ENCODE measurements around the gene EDEM1.
"Not testable (repeated sequence)": the region's sequence is repeated elsewhere in the genome, so short reads cannot be mapped to it uniquely, and the experiment has no call there.

The EDEM1 gene

DNA sequence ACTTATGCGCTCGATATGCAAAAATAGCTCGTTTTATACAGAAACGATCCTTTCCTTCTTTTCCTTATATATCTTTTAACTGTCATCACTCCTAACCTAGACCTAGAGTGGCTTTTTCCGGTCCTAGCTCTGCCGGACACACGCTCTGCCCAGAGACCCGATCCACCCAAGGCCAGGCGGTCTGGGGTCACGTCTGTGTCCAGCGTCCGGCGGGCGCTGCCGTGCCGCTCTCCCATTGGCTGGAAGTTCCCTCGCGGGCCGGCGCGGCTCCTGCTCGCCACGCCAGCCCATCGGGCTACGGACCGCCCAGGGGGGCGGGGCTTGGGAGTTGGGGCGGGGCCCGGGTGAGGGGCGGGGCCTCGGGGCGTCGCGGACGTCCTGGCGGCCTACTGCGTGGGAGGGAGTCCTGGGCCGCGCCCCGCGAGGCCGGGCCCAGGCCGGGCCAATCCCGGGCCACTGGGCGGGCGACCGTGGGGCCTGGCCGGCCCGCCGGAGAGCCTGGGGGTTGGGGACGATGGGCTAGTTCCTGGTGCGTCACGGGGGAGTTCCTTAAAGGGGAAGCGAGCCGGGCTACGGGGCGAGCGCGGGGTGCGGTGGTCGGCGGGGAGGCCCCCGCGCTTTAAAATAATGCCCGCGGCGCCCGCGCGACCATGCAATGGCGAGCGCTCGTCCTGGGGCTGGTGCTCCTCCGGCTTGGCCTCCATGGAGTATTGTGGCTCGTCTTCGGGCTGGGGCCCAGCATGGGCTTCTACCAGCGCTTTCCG, at the start of gene EDEM1:
TSS of gene EDEM1 (plus strand) at position 552 of the 764 bp plus-strand sequence. CDS start at position 651, 99 bp downstream.
- Histone ChIP-seq H3K4me3 (ENCODE audit: low read depth in 1 of 2, low read length in 2 of 2) (peak within 1 kb of the TSS; percentile 88 to 96), H3K4me1 (ENCODE audit: insufficient read depth, low read length) (peaks cover 18% of the 10 kb centered on the region), H3K36me3 (ENCODE audit: insufficient read depth, low read length) (no peaks in the 10 kb centered on the region), H3K9ac (ENCODE audit: low read length) (peak within 1 kb of the TSS; percentile 50), H3K27me3 (ENCODE audit: control insufficient read depth in 1 of 2, insufficient read depth in 2 of 2, low read length in 2 of 2) (no peaks in the 10 kb centered on the region), H3K9me3 (ENCODE audit: low read length) (no peaks in the 10 kb centered on the region), H3K27ac (ENCODE audit: low read depth, low read length) (peak within 1 kb of the TSS; percentile 98)

DNA sequence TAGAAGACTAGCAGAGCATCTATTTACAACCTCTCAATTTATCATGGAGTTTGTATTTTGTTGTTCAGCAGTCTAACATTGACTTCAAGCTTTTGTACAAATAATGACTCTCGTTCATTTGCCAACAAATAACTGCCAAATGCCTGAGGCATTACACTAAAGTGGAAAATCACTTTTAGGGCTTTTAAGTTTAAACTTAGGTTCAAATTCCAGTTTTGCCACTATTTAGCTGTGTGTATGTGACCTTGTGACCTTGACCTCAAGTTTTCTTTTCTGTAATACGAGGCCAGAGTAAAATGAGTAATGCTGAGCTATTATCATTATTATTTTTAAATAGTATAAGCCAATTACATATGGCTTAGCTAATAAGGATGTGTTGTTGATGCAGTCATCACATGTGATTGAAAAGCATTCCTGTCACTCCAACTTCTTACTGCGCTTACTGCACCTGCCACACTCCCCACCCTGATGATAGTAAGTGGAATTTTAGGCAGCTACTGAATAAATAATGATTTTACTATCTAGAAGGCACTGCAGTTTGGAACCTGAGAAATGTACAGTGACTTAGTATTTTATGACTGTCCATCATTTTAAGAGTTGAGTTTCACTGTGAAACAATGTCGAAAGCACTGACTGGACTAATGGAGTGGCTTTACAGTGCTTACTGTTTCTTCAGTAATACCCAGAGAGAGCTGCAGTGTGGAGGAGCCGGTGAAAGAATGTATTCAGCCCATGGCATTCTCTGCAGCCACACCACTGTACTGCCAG, 49.1 kb upstream of the EDEM1 start:
- Histone ChIP-seq H3K9me3 (ENCODE audit: low read length) (no peaks in the 10 kb centered on the region), H3K9ac (ENCODE audit: low read length) (no peak overlapping the region), H3K36me3 (ENCODE audit: insufficient read depth, low read length) (peaks cover 5% of the 10 kb centered on the region), H3K4me1 (ENCODE audit: insufficient read depth, low read length) (peaks cover 64% of the 10 kb centered on the region), H3K4me3 (ENCODE audit: low read depth in 1 of 2, low read length in 2 of 2) (no peak overlapping the region), H3K27me3 (ENCODE audit: control insufficient read depth in 1 of 2, insufficient read depth in 2 of 2, low read length in 2 of 2) (no peaks in the 10 kb centered on the region), H3K27ac (ENCODE audit: low read depth, low read length) (no peak overlapping the region)

DNA sequence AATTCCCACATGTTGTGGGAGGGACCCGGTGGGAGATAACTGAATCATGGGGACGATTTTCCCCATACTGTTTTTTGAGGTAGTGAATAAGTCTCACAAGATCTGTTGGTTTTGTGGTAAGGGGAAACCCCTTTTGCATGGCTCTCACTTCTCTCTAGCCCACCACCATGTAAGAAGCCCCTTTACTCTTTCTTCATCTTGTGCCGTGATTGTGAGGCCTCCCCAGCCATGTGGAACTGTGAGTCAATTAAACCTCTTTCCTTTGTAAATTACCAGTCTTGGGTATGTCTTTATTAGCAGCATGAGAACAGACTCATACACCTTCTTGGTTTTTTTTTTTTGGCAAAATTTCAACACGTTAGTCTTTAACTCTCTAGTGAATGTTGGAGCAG, 47.3 kb upstream of the EDEM1 start:
- Histone ChIP-seq H3K9me3 (ENCODE audit: low read length) (no peaks in the 10 kb centered on the region), H3K4me1 (ENCODE audit: insufficient read depth, low read length) (peaks cover 49% of the 10 kb centered on the region)

DNA sequence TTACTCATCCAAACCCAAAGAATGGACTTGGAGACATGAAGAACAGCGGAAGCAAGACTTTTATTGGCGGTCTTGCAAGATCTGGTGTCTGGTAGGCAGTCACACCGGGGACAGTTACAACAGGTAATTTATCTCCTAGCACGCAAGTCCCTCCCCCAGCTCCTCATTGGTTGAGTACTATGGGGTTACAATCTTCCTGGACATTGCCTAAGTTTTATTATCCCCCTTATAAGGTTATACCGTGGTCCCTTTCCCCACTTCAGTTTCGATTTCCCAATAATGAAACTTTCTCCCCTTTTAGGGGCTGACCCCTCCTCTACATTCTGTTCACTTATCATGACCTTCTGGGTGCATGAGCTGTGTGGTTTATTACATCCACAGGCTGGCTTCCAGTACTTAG, 46.7 kb upstream of the EDEM1 start:
- Histone ChIP-seq H3K27ac (ENCODE audit: low read depth, low read length) (no peak overlapping the region), H3K27me3 (ENCODE audit: control insufficient read depth in 1 of 2, insufficient read depth in 2 of 2, low read length in 2 of 2) (no peaks in the 10 kb centered on the region), H3K9me3 (ENCODE audit: low read length) (no peaks in the 10 kb centered on the region), H3K36me3 (ENCODE audit: insufficient read depth, low read length) (peaks cover 5% of the 10 kb centered on the region), H3K4me3 (ENCODE audit: low read depth in 1 of 2, low read length in 2 of 2) (no peak overlapping the region), H3K9ac (ENCODE audit: low read length) (no peak overlapping the region), H3K4me1 (ENCODE audit: insufficient read depth, low read length) (peaks cover 49% of the 10 kb centered on the region)

More for the DNA sequence above, 47.3 kb upstream of the EDEM1 start:
- no peak overlapping the region for H3K27ac ChIP-seq (ENCODE audit: low read depth, low read length)
- H3K27me3 ChIP-seq (ENCODE audit: control insufficient read depth in 1 of 2, insufficient read depth in 2 of 2, low read length in 2 of 2), result no peaks in the 10 kb centered on the region
- H3K36me3 ChIP-seq (ENCODE audit: insufficient read depth, low read length), result peaks cover 5% of the 10 kb centered on the region
- no peak overlapping the region for H3K4me3 ChIP-seq (ENCODE audit: low read depth in 1 of 2, low read length in 2 of 2)
- H3K9ac ChIP-seq (ENCODE audit: low read length), result no peak overlapping the region

DNA sequence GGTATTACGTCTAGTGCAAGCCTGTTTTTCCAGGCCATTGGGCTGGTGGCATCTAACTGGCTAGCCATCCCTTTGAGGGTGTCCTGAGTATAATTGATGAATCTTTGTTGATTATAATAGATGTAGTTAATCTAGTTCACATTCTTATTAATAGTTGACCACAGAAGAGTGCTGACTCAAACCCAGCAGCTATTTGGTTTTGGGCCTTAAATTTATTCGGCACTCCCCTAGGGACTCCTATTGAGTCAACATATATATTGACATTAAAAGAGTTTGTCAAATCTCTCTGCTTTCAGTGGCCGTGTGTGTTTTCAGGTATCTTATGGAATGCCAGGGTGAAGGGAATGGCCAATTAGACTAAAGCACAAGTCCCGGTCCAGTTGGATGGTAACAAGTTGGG, 45.7 kb upstream of the EDEM1 start:
- Histone ChIP-seq H3K4me3 (ENCODE audit: low read depth in 1 of 2, low read length in 2 of 2) (no peak overlapping the region), H3K27me3 (ENCODE audit: control insufficient read depth in 1 of 2, insufficient read depth in 2 of 2, low read length in 2 of 2) (no peaks in the 10 kb centered on the region), H3K9me3 (ENCODE audit: low read length) (no peaks in the 10 kb centered on the region), H3K4me1 (ENCODE audit: insufficient read depth, low read length) (peaks cover 43% of the 10 kb centered on the region), H3K27ac (ENCODE audit: low read depth, low read length) (no peak overlapping the region), H3K36me3 (ENCODE audit: insufficient read depth, low read length) (peaks cover 5% of the 10 kb centered on the region), H3K9ac (ENCODE audit: low read length) (no peak overlapping the region)

DNA sequence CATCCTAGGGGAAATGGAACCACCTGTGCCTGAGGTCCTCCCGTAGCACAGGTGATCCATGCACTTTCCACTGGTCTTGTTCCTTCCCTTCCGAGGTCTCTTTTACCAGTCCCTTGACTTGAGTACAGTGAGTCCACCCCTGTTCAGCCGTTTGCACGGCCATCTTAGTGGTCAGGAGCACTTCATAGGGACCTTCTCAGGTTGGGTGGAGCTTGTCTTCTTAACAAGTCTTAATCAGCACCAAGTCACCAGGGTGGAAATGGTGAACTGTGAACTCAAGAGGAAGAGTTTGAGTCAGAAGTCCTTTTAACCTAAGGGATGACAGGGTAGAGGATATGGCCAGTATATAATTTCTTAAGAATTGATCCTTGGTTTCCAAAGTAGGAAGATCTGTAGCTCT, 44.0 kb upstream of the EDEM1 start:
- no peak overlapping the region for H3K4me3 ChIP-seq (ENCODE audit: low read depth in 1 of 2, low read length in 2 of 2)
- H3K9me3 ChIP-seq (ENCODE audit: low read length), result no peaks in the 10 kb centered on the region
- no peaks in the 10 kb centered on the region for H3K27me3 ChIP-seq (ENCODE audit: control insufficient read depth in 1 of 2, insufficient read depth in 2 of 2, low read length in 2 of 2)
- no peak overlapping the region for H3K27ac ChIP-seq (ENCODE audit: low read depth, low read length)
- peaks cover 5% of the 10 kb centered on the region for H3K36me3 ChIP-seq (ENCODE audit: insufficient read depth, low read length)
- peaks cover 29% of the 10 kb centered on the region for H3K4me1 ChIP-seq (ENCODE audit: insufficient read depth, low read length)
- H3K9ac ChIP-seq (ENCODE audit: low read length), result no peak overlapping the region

DNA sequence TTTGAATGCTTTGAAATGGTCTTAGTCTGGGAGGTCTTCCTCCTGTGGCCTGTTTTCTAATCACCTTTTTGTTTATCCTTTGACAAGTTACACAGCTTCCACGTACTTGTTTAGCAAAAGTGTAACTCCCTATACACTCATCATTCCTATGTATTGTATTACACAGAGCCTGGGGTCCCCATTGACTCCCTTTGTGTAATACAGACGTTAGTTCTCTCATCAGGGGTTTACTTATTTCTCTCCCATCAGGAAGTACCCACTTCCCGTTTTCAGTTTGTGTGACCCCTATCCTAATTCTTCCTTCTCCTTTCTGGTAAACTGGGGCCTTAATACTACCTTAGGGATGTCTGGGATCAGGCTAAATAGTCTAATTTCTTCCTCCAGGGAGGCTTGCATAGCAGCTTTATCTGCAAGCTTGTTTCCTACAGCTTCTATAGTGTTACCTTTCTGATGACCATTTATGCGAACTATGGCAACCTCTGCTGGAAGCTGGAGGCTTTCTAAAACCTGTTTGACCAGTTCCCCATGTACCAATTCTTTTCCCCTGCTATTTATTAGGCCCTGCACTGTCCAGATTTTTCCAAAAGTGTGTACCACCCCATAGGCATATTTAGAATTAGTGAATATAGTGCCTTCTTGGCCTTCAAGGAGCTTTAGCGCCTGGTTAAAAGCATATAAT, 43.1 kb upstream of the EDEM1 start:
- Histone ChIP-seq H3K4me1 (ENCODE audit: insufficient read depth, low read length) (peaks cover 20% of the 10 kb centered on the region), H3K36me3 (ENCODE audit: insufficient read depth, low read length) (peaks cover 5% of the 10 kb centered on the region), H3K9me3 (ENCODE audit: low read length) (no peaks in the 10 kb centered on the region), H3K4me3 (ENCODE audit: low read depth in 1 of 2, low read length in 2 of 2) (no peak overlapping the region), H3K27ac (ENCODE audit: low read depth, low read length) (no peak overlapping the region), H3K9ac (ENCODE audit: low read length) (no peak overlapping the region), H3K27me3 (ENCODE audit: control insufficient read depth in 1 of 2, insufficient read depth in 2 of 2, low read length in 2 of 2) (no peaks in the 10 kb centered on the region)

DNA sequence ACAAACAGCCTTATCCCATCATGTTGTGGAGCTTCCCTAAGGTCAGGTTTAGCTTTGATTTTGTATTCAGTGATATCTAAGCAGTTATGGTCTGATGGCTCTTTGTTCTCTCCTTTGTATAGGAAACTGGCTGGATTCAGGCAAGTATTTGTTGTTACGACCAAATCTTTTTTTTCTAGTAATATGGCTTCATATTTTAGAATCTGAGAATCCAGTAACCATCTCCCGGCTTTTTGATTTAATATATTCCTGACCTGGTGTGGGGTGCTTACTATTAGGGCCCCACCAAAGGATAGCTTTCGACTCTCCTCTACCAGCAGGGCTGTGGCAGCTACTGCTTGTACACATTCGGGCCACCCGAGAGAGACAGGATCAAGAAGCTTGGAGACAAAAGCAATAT, 42.4 kb upstream of the EDEM1 start:
- H3K4me3 ChIP-seq (ENCODE audit: low read depth in 1 of 2, low read length in 2 of 2), result no peak overlapping the region
- peaks cover 5% of the 10 kb centered on the region for H3K36me3 ChIP-seq (ENCODE audit: insufficient read depth, low read length)
- H3K9me3 ChIP-seq (ENCODE audit: low read length), result no peaks in the 10 kb centered on the region
- no peak overlapping the region for H3K9ac ChIP-seq (ENCODE audit: low read length)
- no peaks in the 10 kb centered on the region for H3K27me3 ChIP-seq (ENCODE audit: control insufficient read depth in 1 of 2, insufficient read depth in 2 of 2, low read length in 2 of 2)
- H3K4me1 ChIP-seq (ENCODE audit: insufficient read depth, low read length), result peaks cover 13% of the 10 kb centered on the region
- no peak overlapping the region for H3K27ac ChIP-seq (ENCODE audit: low read depth, low read length)

DNA sequence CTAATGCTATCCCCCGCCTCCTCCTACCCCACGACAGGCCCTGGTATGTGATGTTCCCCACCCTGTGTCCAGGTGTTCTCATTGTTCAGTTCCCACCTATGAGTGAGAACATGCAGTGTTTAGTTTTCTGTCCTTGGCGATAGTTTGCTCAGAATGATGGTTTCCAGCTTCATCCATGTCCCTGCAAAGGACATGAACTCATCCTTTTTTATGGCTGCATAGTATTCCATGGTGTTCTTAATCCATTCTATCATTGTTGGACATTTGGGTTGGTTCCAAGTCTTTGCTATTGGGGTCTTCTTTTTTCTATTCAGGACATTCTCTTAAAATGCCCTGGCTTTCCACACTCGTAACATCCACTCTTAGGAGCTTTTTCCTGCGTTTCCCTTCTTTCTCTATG, 40.4 kb upstream of the EDEM1 start:
- not testable (repeated sequence) for H3K9me3 ChIP-seq (ENCODE audit: low read length); H3K9ac ChIP-seq (ENCODE audit: low read length); H3K27ac ChIP-seq (ENCODE audit: low read depth, low read length); H3K4me3 ChIP-seq (ENCODE audit: low read depth in 1 of 2, low read length in 2 of 2); H3K27me3 ChIP-seq (ENCODE audit: control insufficient read depth in 1 of 2, insufficient read depth in 2 of 2, low read length in 2 of 2); H3K36me3 ChIP-seq (ENCODE audit: insufficient read depth, low read length); H3K4me1 ChIP-seq (ENCODE audit: insufficient read depth, low read length)

DNA sequence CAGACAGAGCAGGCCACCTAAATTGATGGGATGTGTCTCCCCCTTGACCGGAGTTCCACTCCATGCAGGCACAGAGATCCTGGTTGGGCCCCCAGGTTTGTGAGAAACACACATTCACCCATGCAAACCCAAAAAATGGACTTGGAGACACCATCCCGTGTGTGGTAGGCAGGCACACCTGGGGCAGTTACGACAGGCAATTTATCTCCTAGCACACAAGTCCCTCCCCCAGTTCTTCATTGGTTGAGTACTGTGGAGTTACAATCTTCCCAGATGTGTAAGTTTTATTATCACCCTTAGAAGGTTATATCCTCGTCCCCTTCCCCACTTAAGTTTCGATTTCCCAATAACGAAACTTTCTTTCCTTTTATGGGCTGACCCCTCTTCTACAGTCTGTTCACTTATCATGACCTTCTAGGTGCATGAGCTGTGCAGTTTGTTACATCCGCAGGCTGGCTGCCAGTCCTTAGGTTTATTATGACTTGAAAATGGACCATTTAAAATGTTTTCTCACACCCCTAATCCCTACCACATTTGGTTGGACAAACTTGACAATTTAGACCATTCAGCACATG, 38.1 kb upstream of the EDEM1 start:
- Histone ChIP-seq H3K9me3 (ENCODE audit: low read length) (no peaks in the 10 kb centered on the region), H3K27ac (ENCODE audit: low read depth, low read length) (no peak overlapping the region), H3K27me3 (ENCODE audit: control insufficient read depth in 1 of 2, insufficient read depth in 2 of 2, low read length in 2 of 2) (no peaks in the 10 kb centered on the region), H3K4me3 (ENCODE audit: low read depth in 1 of 2, low read length in 2 of 2) (no peak overlapping the region), H3K9ac (ENCODE audit: low read length) (no peak overlapping the region), H3K4me1 (ENCODE audit: insufficient read depth, low read length) (no peaks in the 10 kb centered on the region), H3K36me3 (ENCODE audit: insufficient read depth, low read length) (no peaks in the 10 kb centered on the region)

DNA sequence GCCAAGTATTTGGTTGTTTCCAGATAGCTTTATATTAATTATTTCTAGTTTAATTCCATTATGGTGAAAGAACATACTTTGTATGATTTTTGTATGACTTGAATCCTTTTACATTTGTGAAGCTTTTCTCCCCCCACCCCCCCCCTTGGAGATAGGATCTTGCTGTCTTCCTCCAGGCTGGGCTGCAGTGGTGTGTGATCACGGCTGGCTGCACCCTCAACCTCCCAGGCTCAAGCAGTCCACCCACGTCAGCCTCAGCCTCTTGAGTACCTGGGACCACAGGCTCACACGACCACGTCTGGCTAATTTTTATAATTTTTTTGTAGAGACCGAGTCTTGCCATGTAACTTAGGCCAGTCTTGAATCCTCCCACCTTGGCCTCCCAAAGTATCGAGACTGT, 35.9 kb upstream of the EDEM1 start:
- Histone ChIP-seq H3K9ac (ENCODE audit: low read length) (no peak overlapping the region), H3K9me3 (ENCODE audit: low read length) (no peaks in the 10 kb centered on the region), H3K4me1 (ENCODE audit: insufficient read depth, low read length) (no peaks in the 10 kb centered on the region), H3K4me3 (ENCODE audit: low read depth in 1 of 2, low read length in 2 of 2) (no peak overlapping the region), H3K27ac (ENCODE audit: low read depth, low read length) (no peak overlapping the region), H3K36me3 (ENCODE audit: insufficient read depth, low read length) (no peaks in the 10 kb centered on the region), H3K27me3 (ENCODE audit: control insufficient read depth in 1 of 2, insufficient read depth in 2 of 2, low read length in 2 of 2) (no peaks in the 10 kb centered on the region)

Measured in muscle layer of colon (tissue), 2 donors.